Fibroblast of peridontal ligament (primary cell): ENCODE results near the gene SDK1.
"Not testable (repeated sequence)": the region's sequence is repeated elsewhere in the genome, so short reads cannot be mapped to it uniquely, and the experiment has no call there.

Source experiments
- DNase-seq: peaks from one replicate; pipeline ENCODE4 v3.0.0-alpha.2; 2010; ENCODE audit errors: extremely low read depth

The SDK1 gene

DNA sequence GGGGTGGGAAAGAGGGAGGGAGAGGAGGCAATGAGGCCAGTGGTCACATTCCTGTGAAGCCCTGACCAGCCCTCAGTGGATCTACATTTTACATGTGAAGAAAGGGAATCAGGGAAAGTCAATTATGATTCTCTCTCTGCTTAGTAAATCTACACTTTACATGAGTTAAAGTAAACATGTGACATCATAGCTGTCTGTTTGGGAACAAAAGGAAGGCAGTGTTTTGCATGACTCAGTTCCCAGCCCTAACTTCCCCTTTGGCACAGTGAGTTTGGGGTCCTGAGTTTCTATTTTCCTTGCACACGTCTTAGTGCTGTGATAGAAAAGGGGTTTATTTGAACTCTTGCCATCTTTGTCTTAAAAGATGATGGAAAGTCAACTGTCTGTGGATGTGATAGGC, 615.1 kb downstream of the SDK1 start:
- no peak for DNase-seq

DNA sequence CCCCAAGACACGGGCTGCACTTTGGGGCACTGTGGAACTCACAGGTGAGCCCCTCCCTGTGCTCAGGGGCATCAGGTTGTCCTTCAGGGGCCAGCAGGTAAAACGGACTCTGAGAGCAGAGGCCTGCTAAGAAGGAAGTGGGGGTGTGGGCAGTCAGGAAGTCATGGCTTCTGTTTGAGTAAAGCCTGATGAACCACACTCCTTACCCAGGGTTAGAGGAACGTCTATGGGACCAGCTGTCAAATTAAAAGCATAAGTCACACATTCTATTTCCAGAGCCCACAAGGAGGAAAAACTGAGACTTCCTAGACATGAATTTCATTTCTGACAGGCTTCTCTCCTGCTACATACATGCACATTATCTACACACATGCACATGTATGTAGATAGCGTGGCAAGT, 616.4 kb downstream of the SDK1 start:
- no peak for DNase-seq

DNA sequence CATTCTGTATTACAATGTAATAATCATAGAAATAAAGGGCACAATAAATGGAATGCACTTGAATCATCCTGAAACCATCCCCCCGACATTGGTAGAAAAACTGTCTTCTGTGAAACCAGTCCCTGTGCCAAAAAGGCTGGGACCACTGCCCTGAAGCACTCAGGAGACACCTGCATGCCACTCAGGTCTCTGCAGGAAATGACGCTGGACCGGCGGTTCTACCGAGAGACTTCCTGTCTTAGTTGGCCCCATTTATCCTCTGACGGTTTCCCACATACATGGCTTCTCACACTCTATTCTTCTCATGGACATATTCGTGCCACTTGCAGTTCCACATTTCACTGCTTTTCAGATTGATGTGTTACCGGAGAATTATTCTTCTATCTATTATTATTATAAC, 617.5 kb downstream of the SDK1 start:
- DNase-seq = no peak

DNA sequence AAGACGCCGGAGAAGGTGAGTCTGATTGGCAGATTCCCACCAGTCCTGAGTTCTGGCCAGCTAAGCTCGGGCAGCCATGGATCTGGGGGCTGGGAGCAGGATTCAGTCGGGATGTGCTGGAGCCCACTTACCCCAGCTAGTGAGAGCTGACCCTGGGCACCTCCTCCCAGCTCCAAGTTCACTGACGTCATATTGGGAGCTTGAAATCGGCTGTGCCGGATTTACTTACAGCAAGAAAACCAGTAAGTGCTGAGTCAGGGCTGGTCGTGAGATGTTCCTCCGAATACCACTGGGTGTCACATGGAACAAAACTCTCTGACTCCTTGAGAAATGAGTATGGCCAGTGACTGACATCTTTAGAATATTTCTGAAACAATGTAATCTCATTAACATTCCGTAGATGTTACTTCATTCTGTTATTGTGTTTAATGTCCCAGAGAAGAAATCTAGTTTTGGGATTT, 621.2 kb downstream of the SDK1 start:
- DNase-seq = peak; percentile 27

DNA sequence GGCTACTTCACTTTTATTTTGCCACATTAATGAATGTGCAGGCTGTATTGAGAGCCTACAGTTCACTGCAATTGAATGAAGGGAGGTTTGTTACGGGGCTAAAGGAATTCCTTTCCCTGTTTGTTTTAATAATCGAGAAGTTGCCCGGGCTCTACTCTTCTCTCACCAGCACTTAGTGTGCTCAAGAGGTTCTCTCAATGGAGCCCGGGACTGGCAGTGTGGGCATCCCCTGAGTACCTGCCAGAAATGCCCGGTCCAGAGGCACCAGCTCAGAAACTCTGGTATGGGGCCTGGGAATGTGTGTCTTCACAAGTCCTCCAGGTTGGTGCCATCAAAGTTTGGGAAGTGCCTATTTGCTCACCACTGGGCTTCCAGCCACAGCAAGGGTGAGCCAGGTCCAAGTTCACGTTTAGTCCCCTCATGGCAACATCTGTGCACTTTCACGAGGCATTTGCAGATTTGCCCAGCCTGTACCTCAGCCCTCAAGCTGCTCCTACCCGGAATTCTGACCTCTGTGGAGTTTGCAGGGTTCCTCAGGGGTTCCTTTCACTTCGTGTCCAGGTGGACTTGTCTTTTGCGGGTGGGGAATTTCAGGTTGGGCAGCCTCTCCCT, 622.4 kb downstream of the SDK1 start:
- no peak for DNase-seq

DNA sequence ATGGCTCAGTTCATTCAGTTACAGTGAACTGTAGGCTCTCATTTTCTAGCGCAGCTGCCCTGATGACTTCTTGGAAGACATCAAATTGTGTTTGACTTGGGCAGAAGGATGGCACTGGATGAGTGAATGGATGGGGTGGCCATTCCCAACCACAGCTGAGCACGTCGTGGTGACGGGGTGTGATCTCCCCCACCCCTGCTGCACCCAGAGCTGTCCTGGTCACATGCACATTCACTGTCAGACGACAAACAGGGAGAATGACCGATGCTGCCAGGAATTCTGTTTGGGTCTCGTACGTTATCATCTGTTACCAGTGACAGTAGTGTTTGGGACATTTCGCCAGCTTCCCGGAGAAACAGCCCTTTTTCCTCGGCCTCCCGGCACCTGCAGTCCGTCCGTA, 623.2 kb downstream of the SDK1 start:
- DNase-seq = no peak

DNA sequence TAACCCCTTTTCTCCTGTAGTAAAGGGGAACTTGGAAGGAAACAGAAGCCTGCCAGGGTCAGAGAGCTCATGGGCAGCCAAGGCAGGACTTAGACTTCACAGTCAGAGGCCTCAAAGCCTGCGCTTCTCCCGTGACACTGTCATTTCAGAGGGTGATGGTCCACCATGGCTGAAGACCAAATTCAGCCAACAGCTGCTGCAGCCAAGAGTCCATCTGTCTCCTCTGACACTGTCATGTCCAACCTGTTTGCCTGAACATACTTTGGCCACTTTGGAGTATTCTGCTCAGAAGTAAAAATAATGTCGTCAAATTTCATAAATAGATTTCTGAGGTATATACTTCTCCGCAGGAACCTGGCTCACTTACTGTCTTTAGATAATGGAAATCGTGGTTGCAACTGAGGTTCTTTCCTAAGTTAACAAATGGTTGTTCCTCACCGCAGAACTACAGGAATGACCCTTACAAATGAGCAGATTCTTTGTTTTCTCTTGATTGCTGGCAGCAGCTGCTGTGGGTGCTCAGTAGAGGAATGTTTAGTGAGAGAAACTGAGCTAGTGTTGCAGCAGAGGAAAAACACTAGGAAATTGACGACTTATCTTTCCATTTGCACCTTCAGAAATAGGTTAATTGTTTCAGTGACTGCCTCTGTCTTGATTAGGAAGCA, 626.5 kb downstream of the SDK1 start:
- DNase-seq = no peak

DNA sequence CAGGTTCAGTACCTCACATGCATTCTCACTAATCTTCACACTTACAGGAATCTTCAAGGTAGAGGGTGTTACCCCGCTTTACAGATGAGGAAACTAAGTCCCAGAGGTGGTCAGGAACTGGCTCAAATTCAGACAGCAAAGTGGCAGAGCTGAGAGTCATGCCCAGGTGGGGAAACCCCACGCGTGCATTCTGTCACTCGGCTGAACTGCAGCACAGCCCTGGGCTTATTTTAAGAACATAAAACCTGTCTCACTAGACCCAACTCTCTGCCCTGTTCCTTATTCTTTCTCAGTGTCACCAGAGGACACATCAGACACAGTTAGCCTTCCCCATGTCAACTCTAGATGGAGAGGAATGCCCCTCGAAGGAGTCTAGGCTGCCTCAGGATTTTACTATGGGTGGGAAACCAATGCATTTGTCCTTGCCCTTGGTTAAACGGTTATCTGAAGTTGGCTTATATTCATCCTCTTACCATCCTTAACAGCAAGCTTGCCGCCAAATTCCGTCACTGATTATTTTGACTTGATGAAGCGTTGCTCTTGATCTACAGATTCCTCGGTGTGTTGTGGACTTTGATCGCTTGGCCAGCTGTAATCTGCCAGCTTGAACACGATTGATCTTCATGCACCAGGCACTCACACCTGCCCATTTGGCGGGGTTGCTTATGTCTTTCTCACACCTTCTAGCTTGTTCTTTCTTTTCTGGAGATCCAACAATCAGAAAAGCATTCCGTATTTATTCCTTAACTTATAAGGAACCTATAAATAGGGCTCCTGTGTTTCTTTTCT, 627.9 kb downstream of the SDK1 start:
- DNase-seq = no peak

DNA sequence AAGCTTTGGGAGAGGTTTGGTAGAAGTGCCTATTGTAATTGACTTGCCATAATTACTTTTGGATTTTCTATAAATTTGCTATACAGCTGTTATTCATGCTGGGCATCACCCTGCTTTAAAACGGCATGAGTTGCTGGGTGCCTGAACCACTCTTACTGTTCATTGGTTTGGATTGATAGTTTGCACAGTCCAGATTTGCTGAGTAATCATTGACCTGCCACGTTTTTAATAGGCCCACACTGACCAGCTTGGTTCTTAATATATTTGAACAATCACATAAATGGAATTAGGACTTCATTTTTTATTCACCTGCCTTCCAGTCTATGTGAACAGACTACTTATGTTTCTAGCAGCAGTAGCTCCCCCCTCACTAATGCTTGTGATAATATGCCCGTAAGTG, 630.8 kb downstream of the SDK1 start:
- DNase-seq = no peak

DNA sequence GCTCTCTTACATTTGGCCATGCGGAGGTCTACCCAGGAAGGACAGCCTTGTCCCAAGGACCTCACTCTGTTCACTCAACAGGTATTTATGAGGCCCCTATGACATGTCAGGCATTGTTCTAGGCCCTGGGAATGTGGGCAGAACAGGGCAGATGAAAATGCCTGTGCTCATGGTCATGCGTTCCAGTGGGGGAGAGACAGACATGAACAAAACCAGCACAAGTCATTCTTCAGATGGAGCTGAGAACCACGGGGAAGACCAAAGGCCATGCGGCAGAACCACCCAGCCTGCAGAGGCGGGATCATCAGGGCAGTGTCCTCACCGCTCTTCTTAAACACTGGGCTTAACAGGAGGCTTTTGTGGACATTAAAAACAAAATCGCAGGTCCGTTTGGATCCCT, 636.1 kb downstream of the SDK1 start:
- DNase-seq = no peak

DNA sequence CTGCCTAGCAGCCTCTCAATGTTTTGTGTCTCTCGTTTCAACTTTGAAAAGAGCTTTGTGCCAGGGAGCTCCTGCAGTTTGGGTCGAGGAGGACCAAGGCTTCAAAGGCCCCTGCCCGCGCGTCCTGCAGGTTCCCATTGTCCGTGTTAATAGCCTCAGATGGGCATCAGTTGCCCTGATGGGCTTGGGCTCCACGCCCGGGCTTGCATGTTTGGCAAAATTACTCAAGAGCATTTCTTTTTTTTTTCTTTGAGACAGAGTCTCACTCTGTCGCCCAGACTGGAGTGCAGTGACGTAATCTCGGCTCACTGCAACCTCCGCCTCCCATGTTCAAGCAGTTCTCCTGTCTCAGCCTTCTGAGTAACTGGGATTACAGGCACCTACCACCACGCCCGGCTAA, 636.6 kb downstream of the SDK1 start:
- no peak for DNase-seq

DNA sequence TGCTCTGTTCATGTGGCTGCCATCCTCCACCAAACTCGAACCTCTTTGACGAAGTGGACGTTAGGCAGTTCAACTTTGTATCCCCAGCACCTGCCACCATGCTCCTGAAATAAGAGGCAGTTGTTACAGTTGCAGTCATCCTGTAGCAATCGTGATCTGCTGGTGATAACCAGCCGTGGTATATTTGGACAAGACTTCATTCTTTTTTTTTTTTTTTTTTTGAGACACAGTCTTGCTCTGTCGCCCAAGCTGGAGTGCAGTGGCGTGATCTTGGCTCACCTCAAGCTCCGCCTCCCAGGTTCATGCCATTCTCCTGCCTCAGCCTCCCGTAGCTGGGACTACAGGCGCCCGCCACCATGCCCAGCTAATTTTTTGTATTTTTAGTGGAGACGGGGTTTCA, 640.7 kb downstream of the SDK1 start:
- not testable (repeated sequence) for DNase-seq

DNA sequence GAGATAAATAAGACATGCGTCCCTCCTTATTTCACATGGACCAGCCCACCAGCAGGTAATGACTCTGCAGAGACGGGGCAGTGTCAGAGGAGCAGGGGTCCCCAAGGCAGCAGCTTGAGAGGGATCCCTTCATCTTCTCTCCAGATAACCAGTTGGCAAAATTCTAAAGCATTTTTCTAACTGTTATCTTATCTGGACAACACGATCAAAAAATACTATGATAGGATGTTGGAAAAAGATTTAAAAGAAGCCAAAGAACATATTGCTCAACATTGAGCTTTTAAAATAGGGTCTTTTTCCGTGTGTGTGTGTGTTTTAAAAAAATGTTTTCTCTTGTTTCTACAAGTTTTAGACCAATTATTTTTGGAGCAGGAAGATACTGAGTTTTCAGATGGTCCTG, 641.2 kb downstream of the SDK1 start:
- no peak for DNase-seq

DNA sequence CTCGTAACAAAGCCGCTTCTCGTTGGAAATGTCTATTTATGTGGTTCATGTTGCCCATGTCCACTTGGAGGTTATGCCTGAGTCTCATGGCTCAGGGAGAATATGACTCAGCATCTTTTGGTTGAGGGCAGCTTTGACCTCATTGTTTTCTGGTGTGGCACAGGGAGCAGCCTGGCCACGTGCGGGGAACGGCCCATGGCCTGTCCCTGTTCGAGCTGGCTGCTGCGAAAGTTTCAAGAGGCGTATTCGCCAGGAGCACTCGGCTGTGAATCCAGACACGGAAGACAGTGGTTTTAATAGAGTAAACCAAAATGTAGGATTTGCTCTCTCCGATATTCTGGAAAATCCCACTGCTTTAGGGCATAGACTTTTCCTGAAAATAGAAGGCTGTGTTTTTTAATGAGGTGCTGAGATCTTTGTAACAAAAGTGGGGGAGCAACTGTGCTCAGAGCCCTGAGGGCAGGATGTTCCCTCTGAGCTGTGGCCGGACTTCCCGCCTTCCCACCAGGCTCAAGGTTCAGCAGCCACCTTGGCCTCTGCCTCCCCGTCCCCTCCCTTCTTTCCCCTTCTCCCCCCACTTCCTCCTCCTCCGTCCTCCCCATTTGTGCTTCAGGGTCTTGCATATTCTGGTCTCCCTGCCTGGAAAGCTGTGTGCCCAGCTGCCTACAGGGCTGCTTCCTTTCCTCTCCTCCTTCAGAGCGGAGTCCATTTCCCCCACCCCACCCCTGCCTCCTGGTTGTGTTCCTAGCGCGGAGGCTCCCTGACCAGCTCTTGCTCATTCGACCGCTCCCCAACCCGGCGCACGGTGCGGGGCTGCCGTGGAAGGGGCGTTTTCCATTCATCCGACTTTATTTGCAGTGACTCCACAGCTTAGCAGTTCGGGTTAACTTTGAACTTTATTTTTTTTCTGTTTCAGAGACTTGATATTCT, 642.0 kb downstream of the SDK1 start:
- DNase-seq = no peak

DNA sequence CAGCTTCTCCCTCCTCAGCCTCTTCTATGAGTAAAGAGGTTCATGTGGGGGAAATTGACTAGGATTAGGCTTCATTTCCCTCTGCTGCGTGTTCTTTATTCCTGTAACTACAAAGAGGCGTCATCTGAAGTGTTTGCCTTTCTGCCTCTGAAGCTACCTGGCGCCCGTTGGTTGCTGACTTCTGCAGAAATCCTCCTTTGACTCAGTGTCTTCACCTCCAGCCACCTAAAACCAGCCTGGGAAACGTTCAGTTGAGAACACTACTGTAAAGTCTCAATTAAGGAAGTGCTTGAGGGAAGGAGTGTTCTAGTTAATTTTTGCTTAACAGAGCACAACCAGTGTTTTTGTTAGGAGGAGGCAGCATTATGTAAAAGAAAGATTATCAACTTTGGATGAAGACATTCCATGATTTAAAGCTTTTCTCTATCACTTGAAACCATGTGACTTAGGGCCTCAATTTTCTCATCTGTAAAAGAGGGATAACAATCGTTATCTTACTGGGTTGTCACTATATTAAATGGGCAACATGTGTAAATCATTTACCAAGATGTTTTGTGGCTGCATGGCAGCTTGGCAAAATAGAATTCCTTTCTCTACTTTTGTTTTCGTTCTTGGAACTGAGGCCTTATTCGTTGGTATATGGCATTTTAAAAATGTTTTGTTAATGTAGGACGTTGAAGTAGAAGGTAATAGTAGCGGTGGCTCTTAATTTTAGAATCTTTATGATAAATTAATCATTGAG, 642.9 kb downstream of the SDK1 start:
- DNase-seq = no peak

DNA sequence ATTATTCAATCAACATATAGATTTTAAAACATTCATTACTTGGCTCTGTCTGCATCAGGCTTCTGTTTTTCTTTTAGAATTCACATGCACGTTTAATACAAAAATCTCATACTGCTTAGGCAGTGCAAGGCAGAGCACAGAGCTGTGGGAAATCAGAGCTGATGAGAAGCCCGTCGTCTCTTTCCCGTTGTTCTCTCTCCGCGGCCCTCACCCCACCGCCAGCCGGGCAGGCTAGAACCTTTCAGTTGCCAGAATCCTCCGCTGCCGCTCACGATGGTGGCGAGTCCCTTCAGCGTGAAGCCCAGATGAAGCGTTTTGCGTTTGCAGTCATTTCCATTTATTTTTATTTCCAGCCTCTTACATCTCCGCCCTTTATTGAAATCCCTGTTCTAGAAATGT, 648.2 kb downstream of the SDK1 start:
- DNase-seq = no peak

DNA sequence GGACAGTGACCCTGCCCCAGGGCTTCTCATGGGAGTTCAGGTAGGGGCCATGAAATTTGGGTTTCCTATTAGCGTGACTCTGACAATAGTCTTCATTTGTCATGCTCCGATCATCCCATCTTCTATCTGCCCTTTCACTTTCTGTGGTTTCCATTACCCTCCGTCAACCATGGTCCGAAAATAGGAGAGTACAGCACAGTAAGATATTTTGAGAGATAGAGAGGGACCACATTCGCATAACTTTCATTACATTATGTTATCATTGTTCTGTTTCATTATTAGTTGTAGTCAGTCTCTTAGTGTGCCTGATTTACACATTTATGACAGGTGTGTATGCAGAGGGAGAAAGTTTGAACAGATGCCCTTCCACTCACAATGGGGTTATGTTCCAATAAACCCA, 649.2 kb downstream of the SDK1 start:
- DNase-seq = no peak

DNA sequence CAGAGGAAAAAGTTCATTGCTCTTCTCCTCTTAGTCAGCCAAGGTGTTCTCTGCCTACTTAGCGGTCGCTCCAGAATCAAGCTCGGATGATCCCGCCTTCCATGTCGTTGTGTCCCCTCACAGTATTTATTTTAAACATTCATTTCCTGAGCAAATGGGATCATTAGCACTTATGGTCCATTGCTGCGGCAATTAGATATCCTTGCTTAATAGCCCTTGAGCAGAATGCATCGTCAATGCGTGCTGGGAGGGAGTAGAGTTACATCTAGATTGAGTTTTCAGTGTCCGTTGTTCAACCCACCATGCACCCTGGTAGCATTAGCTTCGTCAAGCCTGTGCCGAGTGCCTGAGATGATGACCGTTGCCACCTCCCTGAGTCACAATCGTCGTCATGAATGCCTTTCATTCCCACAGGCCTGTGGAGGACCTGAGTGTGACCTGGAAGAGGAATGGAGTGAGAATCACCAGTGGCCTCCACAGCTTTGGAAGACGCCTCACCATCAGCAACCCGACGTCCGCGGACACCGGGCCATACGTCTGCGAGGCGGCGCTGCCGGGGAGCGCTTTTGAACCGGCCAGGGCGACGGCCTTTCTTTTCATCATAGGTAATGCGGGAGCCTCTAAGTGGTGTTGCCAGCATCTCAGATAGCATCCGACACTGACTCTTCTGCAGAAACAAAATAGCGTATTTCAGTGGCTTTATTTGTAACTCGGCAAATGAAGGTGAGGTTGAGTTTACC, 650.4 kb downstream of the SDK1 start:
- no peak for DNase-seq

DNA sequence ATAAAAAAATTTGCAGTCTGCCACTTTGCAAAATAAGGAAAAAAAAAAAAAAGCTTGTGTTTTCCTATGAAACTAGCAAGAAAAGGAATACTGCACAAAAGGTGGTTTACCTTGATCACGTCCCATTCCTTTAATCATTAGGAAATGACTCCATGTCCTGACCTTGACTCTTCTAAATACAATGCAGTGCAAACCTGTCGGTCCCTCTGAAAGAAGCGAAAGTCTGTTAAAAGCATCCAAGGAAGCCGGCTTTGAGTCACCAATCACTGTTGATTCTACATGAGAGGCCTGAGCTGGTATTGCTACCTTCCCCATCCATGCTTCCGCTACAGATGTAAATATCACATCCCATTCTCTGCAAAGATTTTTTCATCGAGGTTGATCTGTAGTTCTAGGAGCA, 652.1 kb downstream of the SDK1 start:
- DNase-seq = no peak

DNA sequence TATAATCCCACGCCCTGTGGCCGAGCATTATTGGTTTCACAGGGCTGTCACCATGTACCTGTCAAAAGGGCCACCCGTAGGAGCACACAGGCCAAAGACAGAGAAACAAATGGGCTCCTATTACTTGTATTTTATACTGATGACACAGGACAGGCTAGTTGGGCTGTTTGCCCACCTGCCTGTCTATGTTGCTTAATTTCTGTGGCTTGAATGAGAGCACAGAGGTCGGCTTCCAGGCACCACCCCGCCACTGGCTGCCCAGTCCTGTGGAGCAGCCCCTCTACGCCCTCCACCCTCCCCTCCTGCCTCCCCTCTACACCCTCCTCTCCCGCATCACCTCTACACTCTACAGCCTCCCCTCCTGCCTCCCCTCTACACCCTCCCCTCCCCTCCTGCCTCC, 652.9 kb downstream of the SDK1 start:
- DNase-seq = no peak

DNA sequence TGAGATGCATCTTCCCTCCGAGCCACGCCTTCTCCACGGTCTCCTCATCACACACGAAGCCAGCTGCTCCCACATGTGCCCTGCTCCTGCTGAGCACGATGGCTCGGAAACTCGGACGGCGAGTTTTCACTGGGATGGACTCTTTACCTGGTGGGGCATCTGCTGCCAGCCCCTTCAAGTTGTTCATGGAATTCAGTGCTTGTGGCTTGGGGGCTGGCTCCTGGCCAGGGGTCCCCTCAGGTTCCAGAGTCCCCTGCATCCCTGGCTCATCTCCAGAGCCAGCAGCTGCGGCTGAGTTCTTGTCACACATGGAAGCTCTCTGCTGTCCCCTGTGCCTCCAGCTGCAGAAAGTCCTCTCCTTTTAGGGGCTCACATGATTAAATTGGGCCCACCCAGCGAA, 654.0 kb downstream of the SDK1 start:
- no peak for DNase-seq
